ENCODE measurements around the gene MEIS1.

GRCh38 chr2:66541646-66542045 lies 106.7 kb downstream of the MEIS1 start:
- no peak for TF ChIP-seq EZH2phosphoT487 (IDR thresholded peaks at IDR 0.05; ENCODE audit: unreplicated experiment)
- TF ChIP-seq CTCF (conservative IDR thresholded peaks at IDR 0.05; ENCODE audit: low read depth in 2 of 2) = no peak
- no peak for TF ChIP-seq EZH2 (IDR thresholded peaks at IDR 0.05; ENCODE audit: low read depth, unreplicated experiment)
- TF ChIP-seq REST (IDR thresholded peaks at IDR 0.05; ENCODE audit: unreplicated experiment) = no peak
- no peak for TF ChIP-seq ZNF331 (CRISPR knock-in tag; IDR thresholded peaks at IDR 0.05; ENCODE audit: low read depth)
- TF ChIP-seq ZNF114 (CRISPR knock-in tag; IDR thresholded peaks at IDR 0.05) = no peak
- TF ChIP-seq JUNB (IDR thresholded peaks at IDR 0.05; ENCODE audit: unreplicated experiment) = no peak
- TF ChIP-seq POLR2AphosphoS5 (IDR thresholded peaks at IDR 0.05; ENCODE audit: low read depth) = no peak
- TF ChIP-seq CREB1 (CRISPR knock-in tag; IDR thresholded peaks at IDR 0.05; ENCODE audit: low read depth) = no peak
- TF ChIP-seq ETS1 (IDR thresholded peaks at IDR 0.05) = no peak
- TF ChIP-seq, protein P1, sequence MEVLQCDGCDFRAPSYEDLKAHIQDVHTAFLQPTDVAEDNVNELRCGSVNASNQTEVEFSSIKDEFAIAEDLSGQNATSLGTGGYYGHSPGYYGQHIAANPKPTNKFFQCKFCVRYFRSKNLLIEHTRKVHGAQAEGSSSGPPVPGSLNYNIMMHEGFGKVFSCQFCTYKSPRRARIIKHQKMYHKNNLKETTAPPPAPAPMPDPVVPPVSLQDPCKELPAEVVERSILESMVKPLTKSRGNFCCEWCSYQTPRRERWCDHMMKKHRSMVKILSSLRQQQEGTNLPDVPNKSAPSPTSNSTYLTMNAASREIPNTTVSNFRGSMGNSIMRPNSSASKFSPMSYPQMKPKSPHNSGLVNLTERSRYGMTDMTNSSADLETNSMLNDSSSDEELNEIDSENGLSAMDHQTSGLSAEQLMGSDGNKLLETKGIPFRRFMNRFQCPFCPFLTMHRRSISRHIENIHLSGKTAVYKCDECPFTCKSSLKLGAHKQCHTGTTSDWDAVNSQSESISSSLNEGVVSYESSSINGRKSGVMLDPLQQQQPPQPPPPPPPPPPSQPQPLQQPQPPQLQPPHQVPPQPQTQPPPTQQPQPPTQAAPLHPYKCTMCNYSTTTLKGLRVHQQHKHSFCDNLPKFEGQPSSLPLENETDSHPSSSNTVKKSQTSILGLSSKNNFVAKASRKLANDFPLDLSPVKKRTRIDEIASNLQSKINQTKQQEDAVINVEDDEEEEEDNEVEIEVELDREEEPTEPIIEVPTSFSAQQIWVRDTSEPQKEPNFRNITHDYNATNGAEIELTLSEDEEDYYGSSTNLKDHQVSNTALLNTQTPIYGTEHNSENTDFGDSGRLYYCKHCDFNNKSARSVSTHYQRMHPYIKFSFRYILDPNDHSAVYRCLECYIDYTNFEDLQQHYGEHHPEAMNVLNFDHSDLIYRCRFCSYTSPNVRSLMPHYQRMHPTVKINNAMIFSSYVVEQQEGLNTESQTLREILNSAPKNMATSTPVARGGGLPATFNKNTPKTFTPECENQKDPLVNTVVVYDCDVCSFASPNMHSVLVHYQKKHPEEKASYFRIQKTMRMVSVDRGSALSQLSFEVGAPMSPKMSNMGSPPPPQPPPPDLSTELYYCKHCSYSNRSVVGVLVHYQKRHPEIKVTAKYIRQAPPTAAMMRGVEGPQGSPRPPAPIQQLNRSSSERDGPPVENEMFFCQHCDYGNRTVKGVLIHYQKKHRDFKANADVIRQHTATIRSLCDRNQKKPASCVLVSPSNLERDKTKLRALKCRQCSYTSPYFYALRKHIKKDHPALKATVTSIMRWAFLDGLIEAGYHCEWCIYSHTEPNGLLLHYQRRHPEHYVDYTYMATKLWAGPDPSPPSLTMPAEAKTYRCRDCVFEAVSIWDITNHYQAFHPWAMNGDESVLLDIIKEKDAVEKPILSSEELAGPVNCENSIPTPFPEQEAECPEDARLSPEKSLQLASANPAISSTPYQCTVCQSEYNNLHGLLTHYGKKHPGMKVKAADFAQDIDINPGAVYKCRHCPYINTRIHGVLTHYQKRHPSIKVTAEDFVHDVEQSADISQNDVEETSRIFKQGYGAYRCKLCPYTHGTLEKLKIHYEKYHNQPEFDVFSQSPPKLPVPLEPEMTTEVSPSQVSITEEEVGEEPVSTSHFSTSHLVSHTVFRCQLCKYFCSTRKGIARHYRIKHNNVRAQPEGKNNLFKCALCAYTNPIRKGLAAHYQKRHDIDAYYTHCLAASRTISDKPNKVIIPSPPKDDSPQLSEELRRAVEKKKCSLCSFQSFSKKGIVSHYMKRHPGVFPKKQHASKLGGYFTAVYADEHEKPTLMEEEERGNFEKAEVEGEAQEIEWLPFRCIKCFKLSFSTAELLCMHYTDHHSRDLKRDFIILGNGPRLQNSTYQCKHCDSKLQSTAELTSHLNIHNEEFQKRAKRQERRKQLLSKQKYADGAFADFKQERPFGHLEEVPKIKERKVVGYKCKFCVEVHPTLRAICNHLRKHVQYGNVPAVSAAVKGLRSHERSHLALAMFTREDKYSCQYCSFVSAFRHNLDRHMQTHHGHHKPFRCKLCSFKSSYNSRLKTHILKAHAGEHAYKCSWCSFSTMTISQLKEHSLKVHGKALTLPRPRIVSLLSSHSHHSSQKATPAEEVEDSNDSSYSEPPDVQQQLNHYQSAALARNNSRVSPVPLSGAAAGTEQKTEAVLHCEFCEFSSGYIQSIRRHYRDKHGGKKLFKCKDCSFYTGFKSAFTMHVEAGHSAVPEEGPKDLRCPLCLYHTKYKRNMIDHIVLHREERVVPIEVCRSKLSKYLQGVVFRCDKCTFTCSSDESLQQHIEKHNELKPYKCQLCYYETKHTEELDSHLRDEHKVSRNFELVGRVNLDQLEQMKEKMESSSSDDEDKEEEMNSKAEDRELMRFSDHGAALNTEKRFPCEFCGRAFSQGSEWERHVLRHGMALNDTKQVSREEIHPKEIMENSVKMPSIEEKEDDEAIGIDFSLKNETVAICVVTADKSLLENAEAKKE (CRISPR knock-in tag; IDR thresholded peaks at IDR 0.05) = no peak
- TF ChIP-seq STAT1 (IDR thresholded peaks at IDR 0.05; ENCODE audit: unreplicated experiment) = no peak
- no peak for TF ChIP-seq NANOG (IDR thresholded peaks at IDR 0.05; ENCODE audit: borderline replicate concordance)
